ENCODE measurements around the gene PKHD1. TPM values are rescaled to one million over a fixed set of nuclear protein-coding genes. Genes with fewer than 3 reads are reported as not detected.
"Not testable (repeated sequence)": the region's sequence is repeated elsewhere in the genome, so short reads cannot be mapped to it uniquely, and the experiment has no call there.

Gene PKHD1
- total RNA-seq, 1 donor from 2014 or later, result not detected

DNA sequence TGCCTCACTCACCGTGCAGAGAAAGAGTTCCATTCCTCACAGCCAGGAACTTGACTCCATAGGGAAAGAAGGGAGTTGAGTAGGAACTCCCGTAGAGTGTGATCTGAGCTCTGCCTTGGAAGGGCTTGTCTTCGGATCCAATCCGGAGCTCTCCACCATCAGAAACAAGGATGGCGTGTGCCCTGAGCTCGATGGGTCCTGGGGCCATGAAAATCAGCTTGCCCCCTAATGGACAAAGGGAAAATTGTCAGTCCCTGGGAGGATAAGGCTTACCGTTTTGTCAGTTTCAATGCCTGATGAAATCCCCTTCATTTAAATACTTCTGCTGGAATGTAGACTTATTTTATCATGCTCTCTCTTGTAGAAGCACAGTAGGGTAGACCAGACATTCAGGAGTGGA, 153.3 kb downstream of the PKHD1 start:
- no peak for DNase-seq (ENCODE audit: low read depth, low spot score)

DNA sequence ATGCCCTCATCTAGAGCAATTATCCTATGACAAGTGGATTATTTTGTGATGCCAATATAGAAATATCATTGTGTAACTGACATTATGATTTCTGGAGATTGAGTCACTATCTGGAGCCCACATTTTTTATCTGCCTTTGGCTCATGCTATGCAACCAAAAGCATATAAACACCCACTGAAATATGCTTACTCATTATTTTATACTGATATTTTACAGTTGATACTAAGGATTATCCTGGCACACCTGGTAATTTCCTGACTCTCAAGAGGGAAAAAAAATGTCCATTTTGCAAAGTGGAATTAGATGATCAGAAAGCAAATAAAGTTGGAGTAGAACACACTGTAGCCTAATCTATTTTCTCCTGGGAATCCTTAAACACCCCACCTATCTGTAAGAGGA, 154.5 kb downstream of the PKHD1 start:
- no peak for DNase-seq (ENCODE audit: low read depth, low spot score)

DNA sequence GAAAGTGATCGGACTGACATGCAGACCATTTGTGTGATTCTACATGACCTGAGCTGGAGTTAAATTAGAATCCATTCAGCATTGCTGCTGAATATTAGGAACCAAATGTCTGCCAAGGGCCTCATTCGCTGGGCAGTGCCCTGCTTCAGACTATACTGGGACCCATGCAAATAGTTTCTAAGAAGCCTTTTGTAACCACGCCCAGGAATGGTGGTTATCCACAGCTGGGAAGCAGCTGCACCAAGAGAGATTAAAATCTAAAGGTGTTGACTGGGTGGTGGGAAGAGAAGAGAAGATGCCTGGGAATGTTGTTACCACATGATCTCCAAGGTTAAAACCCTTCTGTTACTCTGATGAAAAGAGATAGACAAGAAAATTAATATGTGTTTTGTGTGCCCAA, 156.8 kb downstream of the PKHD1 start:
- no peak for DNase-seq (ENCODE audit: low read depth, low spot score)

DNA sequence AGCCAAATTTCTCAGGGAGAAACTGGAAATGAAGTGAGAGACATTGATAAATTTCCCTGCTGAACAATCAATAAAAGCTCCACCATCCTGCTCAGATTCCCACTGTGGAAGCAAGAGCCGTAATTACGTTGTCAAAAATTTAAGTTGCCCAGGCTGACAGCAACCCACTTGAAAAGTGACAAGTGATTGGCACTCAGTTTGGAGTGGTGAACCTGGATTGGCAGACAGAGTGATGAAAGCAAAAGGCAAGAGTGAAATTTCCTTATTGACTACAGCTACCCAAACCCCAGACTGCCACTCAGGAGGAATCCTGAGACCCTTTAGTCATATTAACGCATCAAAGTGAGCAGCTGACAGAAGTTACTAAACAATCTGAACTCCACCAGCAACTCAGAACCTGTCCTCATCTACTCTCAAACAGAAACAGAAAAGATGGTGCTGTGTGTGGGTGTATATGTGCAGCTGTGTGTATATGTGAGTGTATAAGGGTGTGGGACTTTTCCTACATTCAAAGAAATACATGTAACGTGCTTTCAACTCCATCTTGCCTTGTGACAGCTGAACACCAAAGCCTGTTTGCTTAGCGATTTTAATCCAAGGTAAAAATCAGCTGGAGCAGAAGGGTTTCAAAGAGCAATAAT, 157.4 kb downstream of the PKHD1 start:
- no peak for DNase-seq (ENCODE audit: low read depth, low spot score)

DNA sequence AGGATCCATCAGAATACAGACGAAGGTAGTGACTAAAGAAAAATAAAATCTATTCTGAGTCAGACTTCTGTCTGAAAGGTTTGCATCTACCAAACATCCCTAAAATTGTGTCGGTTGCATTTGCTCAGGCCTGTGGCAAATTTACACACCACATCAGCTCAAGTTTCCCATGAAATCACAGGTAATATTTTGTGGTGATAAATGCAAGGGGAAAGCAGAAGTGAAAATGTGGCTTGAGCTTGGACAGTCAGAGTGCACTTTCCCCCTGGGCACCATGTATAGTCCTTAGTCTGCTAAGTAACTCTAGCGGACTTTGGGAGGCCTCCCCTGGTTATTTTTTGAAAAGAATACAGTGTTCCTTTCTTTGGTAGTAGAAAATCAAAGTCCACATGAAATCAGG, 159.1 kb downstream of the PKHD1 start:
- no peak for DNase-seq (ENCODE audit: low read depth, low spot score)

DNA sequence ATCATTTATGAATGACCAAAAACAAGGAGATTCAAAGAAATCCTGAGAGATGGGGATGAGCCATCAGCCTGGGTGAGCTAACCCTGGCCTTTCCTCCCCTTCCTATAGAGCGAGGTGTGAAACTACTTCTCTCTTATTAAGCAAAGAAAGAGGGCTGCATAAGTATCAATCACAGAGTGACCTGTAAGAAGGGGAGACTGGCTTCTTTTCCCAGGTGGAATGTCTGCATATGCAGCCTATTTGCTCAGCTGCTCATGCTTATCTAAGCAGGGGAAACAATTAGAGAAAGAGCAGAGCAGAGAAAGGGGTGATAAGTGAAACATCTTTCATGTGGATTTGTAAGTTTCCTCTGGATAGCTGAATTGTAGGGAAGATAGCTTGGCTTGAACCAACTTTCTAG, 160.0 kb downstream of the PKHD1 start:
- DNase-seq (ENCODE audit: low read depth, low spot score), result no peak

DNA sequence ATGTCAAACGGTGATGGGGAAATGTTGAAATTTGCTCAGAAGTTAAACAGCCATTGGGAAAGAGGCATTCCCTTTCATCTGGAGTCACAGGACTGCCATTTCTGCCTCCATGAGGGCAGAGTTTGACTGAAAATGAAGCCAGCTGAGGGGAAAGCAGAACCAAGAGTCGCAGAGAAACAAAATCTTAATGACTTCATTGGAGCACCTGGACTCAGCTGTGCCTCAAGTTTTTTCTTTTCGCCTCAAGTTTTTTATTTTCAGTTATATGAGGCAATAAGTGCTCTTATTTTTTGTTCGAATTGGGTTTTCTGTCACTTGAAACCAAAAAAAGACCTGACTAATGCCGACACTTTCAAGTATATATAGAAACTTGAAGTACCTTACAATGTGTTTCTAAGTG, 161.3 kb downstream of the PKHD1 start:
- no peak for DNase-seq (ENCODE audit: low read depth, low spot score)

DNA sequence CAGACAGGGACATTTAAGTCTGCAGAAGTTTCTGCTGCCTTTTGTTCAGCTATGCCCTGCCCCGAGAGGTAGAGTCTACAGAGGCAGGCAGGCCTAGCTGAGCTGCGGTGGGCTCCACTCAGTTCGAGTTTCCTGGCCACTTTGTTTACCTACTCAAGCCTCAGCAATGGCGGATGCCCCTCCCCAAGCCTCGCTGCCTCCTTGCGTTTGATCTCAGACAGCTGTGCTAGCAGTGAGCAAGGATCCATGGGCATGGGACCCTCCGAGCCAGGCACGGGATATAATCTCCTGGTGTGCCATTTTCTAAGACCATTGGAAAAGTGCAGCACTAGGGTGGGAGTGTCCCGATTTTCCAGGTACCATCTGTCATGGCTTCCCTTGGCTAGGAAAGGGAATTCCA, 164.9 kb downstream of the PKHD1 start:
- not testable (repeated sequence) for DNase-seq (ENCODE audit: low read depth, low spot score)

DNA sequence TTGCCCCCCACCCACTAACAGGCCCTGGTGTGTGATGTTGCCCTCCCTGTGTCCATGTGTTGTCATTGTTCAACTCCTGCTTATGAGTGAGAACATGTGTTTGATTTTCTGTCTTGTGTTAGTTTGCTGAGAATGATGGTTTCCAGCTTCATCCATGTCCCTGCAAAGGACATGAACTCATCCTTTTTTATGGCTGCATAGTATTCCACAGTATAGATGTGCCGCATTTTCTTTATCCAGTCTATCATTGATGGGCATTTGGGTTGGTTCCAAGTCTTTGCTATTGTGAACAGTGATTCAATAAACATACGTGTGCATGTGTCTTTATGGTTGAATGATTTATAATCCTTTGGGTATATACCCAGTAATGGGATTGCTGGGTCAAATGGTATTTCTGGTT, 169.1 kb downstream of the PKHD1 start:
- not testable (repeated sequence) for DNase-seq (ENCODE audit: low read depth, low spot score)

DNA sequence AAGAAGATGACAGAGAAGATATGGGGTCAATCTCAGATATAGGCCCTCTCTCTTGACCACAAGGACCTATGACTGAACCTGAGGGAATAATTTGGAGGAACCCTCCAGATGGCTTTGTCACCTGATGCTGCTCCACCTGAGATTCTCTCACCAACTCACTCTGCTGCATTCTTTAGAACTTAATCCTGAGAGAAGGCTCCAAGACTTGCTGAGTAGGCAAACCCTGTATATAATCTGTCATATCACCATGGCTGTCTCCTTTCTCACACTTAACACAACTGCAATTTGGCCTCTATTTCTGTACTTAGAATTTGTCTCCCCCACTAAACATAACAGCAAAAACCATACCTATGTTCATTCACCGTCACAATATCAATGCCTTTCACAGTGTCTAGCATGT, 172.3 kb downstream of the PKHD1 start:
- no peak for DNase-seq (ENCODE audit: low read depth, low spot score)

DNA sequence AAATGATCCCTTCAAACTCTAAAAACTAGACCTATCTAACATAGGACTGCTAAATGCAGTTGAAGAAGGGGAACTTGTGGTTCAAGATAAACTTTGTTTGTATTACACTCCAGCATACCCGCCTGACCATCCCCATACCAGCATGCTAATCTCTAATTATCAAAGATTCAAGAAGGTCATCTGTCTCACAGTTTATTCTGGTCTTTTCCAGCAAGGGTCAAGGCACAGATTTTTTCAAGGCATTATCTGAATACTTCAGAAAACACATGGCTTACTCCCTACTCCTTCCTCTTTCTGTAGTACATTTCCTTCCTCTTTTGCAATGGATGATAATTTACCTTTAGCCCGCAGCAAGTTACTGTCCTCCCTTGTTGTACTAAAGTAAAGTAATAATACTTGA, 174.1 kb downstream of the PKHD1 start:
- no peak for DNase-seq (ENCODE audit: low read depth, low spot score)

DNA sequence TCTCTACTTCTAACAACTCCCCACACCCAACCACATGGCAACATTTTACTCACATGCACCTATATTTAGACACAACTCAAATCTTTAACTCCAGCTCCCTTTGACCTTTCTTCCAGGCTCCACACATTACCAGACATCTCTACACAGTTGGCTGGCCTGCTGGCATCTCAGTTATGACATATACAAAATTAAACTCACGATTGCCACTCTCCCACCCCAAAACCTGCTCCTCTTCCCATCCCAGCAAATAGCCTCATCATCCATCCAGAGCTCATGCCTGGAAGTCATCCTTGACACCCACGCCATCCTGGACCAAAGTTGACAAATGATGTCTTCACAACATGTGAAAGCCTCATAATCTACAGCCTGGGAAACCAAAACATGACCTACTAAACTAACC, 176.6 kb downstream of the PKHD1 start:
- no peak for DNase-seq (ENCODE audit: low read depth, low spot score)

DNA sequence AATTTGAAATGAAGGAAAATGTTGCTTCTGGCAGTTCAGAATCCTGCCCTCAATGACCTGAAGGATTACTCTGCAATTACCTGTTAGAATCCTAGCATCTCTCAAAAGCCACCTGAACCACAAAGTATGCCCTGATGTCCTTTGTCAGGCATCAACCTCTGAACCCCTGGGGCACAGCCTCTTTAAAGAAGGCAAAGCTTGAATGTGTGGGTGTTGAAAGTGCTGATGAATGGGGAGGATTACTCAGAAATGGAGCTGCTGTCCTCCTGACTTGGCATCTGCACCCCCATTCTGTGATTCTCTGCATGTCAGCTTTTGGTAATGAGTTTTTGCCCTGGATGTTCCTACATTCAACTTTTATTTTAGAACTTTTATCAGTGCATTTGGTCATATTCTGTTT, 179.2 kb downstream of the PKHD1 start:
- no peak for DNase-seq (ENCODE audit: low read depth, low spot score)

DNA sequence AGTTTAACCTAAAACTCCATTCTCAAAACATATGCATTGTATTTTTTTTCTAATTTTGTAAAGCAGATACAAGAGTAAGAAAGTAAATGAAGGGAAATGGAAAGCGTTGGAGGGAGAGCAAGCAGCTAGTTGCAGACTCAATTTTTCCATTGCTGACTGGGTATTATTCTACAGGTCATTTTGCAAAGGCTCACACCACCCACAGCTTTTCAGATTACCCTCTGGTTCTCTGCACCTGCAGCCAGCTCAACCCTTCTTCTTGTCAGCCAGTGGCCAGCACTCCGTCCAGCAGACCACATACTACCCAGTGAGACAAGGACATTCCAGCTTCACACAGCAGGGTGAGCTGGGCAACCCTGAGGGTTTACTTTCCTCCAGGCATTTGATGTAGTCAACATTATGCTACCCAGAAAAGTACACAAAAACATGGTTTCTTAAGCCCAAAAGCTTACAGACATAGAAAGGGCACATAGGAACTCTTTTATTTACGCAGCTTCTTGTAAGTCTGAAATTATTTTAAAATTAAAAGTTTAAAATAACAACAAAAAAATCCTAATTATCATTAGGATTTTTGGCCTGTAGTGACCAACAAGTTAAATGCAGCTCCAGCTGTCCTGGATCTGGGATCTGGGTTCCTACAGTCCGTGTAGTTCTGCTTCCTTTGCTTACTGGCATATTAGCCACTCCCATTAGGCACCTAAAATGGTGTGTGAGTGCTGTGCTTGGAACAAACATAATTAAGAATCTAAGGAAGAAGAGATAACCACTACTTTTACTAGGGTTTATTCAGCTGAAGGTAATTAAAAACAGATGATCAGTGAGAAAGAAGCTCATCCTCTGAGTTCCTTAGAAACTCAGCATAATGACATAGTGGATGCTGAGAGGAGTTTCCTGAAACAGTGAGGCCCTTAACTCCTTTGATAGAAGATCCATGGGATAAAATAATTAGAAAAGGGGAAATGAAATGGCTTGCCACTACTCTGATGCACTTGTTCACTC, 185.3 kb downstream of the PKHD1 start:
- DNase-seq (ENCODE audit: low read depth, low spot score), result no peak

DNA sequence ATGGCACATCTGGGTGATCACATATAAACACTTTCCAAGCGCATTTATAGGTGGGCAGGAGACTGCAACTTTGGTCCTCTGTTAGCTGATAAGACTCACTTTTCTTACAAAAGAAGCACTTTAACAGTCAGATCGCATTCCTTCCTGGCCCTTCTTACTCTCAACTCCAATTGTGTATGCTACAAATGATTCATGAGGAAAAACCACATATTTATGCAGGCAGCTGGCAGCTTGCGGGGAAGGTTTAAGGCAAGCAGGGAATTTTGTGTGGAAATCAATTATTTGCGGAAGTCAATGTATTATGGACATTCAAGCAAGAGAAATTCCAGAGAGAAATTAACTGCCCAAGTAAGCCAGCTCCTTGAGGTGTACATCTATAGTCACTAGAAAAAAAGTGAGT, 194.0 kb downstream of the PKHD1 start:
- no peak for DNase-seq (ENCODE audit: low read depth, low spot score)

DNA sequence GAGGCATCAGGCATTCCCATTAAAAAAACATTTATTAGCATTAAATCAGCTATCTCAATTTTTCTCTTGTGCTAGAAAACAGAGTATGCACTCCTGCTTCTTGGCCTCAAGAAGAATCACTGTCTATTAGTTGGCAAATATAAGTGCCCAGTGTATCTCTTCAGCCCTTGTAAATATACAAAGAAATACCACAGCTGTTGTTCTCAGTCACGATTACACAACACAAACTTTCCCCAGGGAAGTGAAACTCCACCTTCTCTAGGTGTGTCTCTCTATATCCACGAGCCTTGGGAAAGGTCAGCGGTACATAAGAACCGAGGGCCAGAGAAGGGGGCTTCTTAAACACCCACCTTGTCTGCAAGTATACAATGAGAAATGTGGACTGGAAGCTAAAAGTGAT, 194.7 kb downstream of the PKHD1 start:
- no peak for DNase-seq (ENCODE audit: low read depth, low spot score)

DNA sequence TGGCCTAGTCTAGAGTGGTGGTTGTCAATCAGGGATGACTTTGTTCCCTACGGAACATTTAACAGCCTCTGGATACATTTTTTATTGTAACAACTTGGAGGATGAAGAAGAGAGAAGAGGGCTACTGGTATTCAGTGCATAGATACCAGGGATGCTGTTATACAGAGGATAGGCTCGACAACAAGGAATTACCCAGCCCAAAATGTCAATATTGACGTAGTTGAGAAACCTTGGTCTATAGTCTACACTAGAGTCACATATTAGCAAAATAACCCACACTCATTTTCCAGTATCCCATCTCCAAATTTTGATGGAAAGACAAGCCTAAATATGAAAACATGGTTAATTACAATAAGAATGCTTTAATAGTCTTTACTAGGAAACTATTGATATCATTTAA, 195.1 kb downstream of the PKHD1 start:
- no peak for DNase-seq (ENCODE audit: low read depth, low spot score)

DNA sequence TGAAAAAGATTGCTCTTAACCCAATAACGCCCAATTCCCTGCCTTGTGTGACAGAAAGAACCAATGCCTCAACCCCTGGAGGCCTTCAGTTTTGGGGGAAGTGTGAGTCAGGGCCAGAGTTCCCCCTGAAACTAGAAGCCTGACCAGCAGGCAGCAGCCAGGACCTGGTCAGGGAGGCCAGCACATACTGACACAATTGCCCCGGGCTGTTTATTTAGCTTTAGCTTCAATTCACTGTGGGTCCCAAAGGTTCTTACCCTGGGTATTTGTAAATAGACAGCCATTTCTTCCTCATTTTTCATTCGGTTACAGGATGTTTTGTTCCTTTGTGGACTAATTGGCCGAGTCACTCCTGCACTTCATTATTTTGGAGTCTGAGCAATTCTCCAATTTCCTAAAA, 195.6 kb downstream of the PKHD1 start:
- no peak for DNase-seq (ENCODE audit: low read depth, low spot score)

DNA sequence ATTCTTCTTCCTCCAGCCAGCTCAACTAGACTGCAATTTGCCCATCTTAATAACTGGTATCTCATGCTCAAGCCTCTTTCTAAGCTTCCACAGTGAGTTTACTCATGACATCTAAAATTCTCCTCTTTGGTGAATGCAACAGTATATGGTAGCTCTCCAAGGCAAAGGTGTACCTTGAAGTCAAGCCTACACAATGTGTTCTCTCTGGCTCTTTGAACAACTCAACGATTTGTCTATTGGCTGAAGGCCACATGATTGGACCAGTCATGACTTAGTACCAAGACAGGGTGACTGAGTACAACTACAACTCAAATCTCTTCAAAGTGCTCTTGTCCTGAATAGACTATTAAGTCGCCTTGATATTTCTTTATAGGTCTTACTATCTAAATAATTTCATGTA, 199.6 kb downstream of the PKHD1 start:
- DNase-seq (ENCODE audit: low read depth, low spot score), result no peak

DNA sequence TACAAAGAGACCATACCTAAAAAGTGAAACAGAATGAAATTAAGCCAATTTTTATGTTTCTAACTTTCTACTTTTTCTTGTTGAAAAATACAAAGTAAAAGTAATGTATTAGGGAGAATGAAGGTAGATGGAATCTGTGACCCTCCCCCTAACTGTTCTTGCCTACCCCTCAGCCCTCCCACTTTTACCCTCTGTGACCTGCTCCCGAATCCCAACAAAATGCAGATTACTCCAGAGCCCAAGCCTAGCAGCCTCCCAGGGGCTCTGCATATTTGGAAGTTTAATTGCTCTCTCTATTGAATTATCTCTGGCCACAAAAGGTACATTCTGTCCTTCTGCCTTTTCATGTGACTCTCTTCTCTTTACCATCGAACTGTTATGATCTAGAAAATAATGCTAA, 201.5 kb downstream of the PKHD1 start:
- DNase-seq (ENCODE audit: low read depth, low spot score), result no peak

DNA sequence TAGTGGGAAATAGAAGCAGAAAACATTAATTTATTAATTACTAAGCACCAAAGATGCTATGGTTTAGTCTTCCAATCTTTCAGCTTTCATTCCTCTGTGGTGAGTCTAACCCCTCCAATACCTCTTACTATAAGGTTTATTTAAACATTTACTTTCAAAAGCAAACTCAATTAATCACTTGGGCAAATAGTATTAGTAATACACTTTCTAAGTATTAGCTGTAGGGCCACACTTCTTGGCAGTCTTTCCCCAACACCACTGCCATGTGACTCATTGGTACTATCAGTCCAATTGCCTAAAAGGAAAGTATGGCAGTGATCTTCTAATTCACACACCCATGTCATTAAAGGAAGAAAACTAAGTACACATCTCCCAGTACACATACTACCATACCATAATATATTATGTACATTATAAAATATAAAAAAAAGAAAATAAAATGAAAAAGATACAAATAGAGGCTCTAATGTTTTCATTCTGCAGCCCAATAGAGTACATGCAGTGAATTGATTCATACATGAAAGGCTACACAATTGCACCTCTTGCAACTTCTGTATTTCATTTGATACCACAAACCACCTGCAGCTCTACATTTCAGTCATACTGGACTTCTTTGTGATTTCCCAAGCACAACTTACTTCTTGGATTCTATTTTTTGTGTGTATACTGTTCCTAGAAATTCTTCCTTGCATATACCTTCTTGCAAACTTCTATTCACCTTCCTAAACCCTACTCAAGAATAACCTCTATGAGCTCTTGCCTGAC, 218.6 kb downstream of the PKHD1 start:
- DNase-seq (ENCODE audit: low read depth, low spot score), result no peak

DNA sequence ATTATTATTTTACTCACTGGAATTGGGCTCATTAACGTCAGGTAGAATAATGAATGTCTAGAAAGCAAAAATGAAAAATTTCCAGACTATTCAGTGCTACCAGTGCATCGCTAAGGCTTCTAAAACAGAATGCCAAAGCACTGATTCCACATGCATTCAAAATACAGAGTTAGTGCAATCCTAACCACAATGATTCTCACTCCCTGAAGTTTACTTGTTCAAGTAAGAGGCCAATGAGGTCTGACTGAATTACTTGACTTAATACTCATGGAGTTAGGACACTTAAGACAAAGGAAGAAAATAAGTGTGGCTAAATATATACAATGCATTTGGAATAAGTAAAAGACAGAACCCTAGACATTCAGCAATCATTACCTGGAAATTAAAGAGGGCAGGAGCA, 220.5 kb downstream of the PKHD1 start:
- DNase-seq (ENCODE audit: low read depth, low spot score), result no peak

All from pulmonary artery endothelial cell (primary cell).